Measurements from ENCODE around the gene SIGLEC14.
A peak's percentile ranks its signal among the peaks of the same experiment; 100 is the strongest.

DNA sequence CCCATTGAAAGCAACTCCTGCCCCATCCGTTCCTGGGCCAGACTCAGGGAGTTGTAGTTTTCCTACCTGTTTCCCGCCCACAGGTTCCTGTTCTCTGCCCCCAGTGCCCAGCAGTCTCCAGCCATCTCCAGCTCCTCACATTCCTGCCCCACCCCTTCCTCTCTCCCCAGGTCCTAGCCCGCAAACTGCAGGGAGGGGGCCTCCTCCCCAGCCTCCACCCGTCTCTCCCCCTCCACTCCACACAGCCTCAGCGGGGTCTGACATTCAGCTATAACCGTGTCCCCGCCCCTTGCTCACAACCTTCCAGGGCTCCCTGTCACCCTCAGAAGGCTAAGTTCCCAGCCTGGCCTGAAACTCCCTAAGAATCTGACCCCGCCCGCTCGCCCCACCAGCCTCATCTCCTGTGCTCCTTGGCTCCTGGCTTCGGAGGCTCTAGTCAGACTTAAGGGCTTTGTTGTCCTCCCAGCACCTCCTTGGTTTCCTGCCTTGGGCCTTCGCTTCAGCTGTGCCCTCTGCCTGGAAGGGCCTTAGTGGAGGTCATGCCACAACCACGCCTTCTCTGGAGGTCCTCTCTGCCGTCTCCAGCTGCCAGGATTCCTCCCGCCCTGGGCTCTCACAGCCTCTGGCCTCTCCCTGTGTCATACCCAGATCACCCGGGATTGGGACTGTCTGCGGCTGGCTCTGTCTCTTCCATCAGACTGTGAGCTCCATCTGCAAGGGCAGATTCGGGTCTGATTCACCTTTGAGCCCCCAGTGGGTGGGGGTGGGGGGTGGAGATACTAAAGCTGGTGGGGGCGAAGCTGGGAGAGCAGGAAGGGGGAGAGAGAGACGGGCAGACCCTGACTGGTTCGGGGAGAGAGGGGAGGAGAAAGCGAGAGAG is 41.4 kb upstream of the SIGLEC14 start:
- TF ChIP-seq POLR2A (IDR thresholded peaks at IDR 0.05) (no peak), POLR2AphosphoS5 (IDR thresholded peaks at IDR 0.05) (peak in 1 of 4 donors; percentile 19), EP300 (IDR thresholded peaks at IDR 0.05) (no peak)
- TF ChIP-seq, protein P1, sequence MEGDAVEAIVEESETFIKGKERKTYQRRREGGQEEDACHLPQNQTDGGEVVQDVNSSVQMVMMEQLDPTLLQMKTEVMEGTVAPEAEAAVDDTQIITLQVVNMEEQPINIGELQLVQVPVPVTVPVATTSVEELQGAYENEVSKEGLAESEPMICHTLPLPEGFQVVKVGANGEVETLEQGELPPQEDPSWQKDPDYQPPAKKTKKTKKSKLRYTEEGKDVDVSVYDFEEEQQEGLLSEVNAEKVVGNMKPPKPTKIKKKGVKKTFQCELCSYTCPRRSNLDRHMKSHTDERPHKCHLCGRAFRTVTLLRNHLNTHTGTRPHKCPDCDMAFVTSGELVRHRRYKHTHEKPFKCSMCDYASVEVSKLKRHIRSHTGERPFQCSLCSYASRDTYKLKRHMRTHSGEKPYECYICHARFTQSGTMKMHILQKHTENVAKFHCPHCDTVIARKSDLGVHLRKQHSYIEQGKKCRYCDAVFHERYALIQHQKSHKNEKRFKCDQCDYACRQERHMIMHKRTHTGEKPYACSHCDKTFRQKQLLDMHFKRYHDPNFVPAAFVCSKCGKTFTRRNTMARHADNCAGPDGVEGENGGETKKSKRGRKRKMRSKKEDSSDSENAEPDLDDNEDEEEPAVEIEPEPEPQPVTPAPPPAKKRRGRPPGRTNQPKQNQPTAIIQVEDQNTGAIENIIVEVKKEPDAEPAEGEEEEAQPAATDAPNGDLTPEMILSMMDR (IDR thresholded peaks at IDR 0.05), result no peak

All from sigmoid colon (tissue), 4 donors.